GM23248 (cell line): Measurements from ENCODE around the gene PGAP2.

Source experiments
- EZH2 ChIP-seq: fragments of 200-600 bp; sonication (generic); IDR thresholded peaks from 2 replicates; pipeline ENCODE4 v1.6.1; 2018; ENCODE audit warnings: antibody characterized with exemption, mild to moderate bottlenecking; ENCODE audit not compliant: insufficient read depth, poor library complexity, severe bottlenecking
- EZH2phosphoT487 ChIP-seq: fragments of 200-600 bp; sonication (generic); IDR thresholded peaks from 2 replicates; pipeline ENCODE4 v1.6.1; 2018; ENCODE audit warnings: antibody characterized with exemption, moderate library complexity, mild to moderate bottlenecking, low read depth; ENCODE audit not compliant: insufficient read depth

GRCh38 chr11:3841426-3842350 lies 33.3 kb downstream of the PGAP2 start:
- TF ChIP-seq EZH2 = no peak
- TF ChIP-seq EZH2phosphoT487 = no peak
